Measurements from ENCODE around the gene FCHO2. TPM values are rescaled to one million over a fixed set of nuclear protein-coding genes. Genes with fewer than 3 reads are reported as not detected.

The FCHO2 gene
- total and polyA plus RNA-seq, 2 donors (not counting 3 experiments of a cell fraction or from before 2014, with no cell fraction given): 12.0 to 25.2 TPM

GRCh38 chr5:72956324-72957140 is 691 bp downstream of the FCHO2 start:
- no peaks in the 10 kb centered on the region for H3K9me1 ChIP-seq (replicated peaks; ENCODE audit: control insufficient read depth, extremely low read depth, insufficient read depth, low read length)
- H3K4me2 ChIP-seq (ENCODE audit: insufficient read depth, low read length): peak overlapping the region; percentile 96
- peak overlapping the region; percentile 81 for H2AFZ ChIP-seq (ENCODE audit: low read depth, low read length)
- peaks cover 40% of the 10 kb centered on the region for H3K79me2 ChIP-seq (ENCODE audit: control insufficient read depth, insufficient read depth, low read length)
- no peak for FAIRE-seq
- peaks cover 5% of the 10 kb centered on the region for H4K20me1 ChIP-seq (replicated peaks; ENCODE audit: control insufficient read depth, extremely low read depth, insufficient read depth, low read length)
- dilution Hi-C loops (cut with MboI; ENCODE audit: extremely low pct_ligation_motif_present, low sequenced_read_pairs): no loop called here
- CTCF ChIA-PET: interaction anchor here (0.7 to 3.0 kb wide), 11 partner anchors 10 to 495 kb away, joined by 3 to 11 read pairs (median 4); no protein-coding TSS in a partner anchor
- peak overlapping the region; percentile 81 for H3K9ac ChIP-seq (replicated peaks; ENCODE audit: extremely low read depth, insufficient read depth, low read length)
- no peaks in the 10 kb centered on the region for H3K27me3 ChIP-seq (ENCODE audit: control insufficient read depth in 2 of 2, insufficient read depth in 2 of 2, low read length in 2 of 2)
- peak overlapping the region; percentile 93 for H3K27ac ChIP-seq (ENCODE audit: insufficient read depth, low read depth, low read length)
- peak overlapping the region; percentile 69 to 96 (median 92) for H3K4me3 ChIP-seq (replicated peaks in 1 of 3; ENCODE audit: insufficient read depth in 1 of 3, low read depth in 1 of 3, low read length in 3 of 3)
- DNase-seq (ENCODE audit: low read depth, low spot score): peak; percentile 70
- intact Hi-C loops (cut with micrococcal nuclease): loop anchor here (1.0 to 5.0 kb wide), 3 partner anchors 69 to 496 kb away; partner anchors contain the start of gene TMEM171
- TF ChIP-seq MYC (IDR thresholded peaks at IDR 0.05; ENCODE audit: low read depth, low read length): no peak
- TF ChIP-seq POLR2A (IDR thresholded peaks at IDR 0.05; ENCODE audit: low read depth, low read length): peak; percentile 45
- TF ChIP-seq JUN (IDR thresholded peaks at IDR 0.05; ENCODE audit: borderline replicate concordance, insufficient read depth, insufficient read length, low read depth): no peak
- H3K36me3 ChIP-seq (ENCODE audit: control insufficient read depth in 2 of 2, extremely low read depth in 1 of 2, insufficient read depth in 2 of 2, low read length in 2 of 2): no peaks in the 10 kb centered on the region
- POLR2A ChIA-PET: no interaction called here
- H3K4me1 ChIP-seq (ENCODE audit: control insufficient read depth, extremely low read depth, insufficient read depth, low read length): peaks cover 48% of the 10 kb centered on the region
- H3K9me3 ChIP-seq (replicated peaks; ENCODE audit: control insufficient read depth, insufficient read depth, low read length): no peaks in the 10 kb centered on the region
- no TSS peak for BruUV-seq (replicated peaks)

- peaks cover 5% of the 10 kb centered on the region for H4K20me1 ChIP-seq (replicated peaks; ENCODE audit: control insufficient read depth, extremely low read depth, insufficient read depth, low read length)
- H3K4me2 ChIP-seq (ENCODE audit: insufficient read depth, low read length): peak overlapping the region; percentile 96
- no peaks in the 10 kb centered on the region for H3K27me3 ChIP-seq (ENCODE audit: control insufficient read depth in 2 of 2, insufficient read depth in 2 of 2, low read length in 2 of 2)
- no peak overlapping the region for H2AFZ ChIP-seq (ENCODE audit: low read depth, low read length)
- no peaks in the 10 kb centered on the region for H3K9me1 ChIP-seq (replicated peaks; ENCODE audit: control insufficient read depth, extremely low read depth, insufficient read depth, low read length)
- ChIA-PET CTCF (interaction anchor here (1.4 to 3.0 kb wide), 3 partner anchors 9 to 214 kb away, joined by 4 to 8 read pairs (median 6); no protein-coding TSS in a partner anchor), POLR2A (no interaction called here)
- no peak for TF ChIP-seq JUN (IDR thresholded peaks at IDR 0.05; ENCODE audit: borderline replicate concordance, insufficient read depth, insufficient read length, low read depth)
- no peak for TF ChIP-seq CTCF (IDR thresholded peaks at IDR 0.05; ENCODE audit: extremely low read depth in 1 of 2, insufficient read depth in 1 of 2, low read depth in 1 of 2, low read length in 2 of 2)
- no peak for TF ChIP-seq POLR2A (IDR thresholded peaks at IDR 0.05; ENCODE audit: low read depth, low read length)
- no peak for TF ChIP-seq POLR2AphosphoS5 (IDR thresholded peaks at IDR 0.05; ENCODE audit: insufficient read depth, low read depth, low read length)
- no peak for TF ChIP-seq GATA2 (IDR thresholded peaks at IDR 0.05; ENCODE audit: insufficient read depth, insufficient read length, low read depth, low read length)
- no peak for TF ChIP-seq EZH2 (IDR thresholded peaks at IDR 0.05; ENCODE audit: borderline replicate concordance, low read depth, low read length, severe bottlenecking)
- TF ChIP-seq MAX (IDR thresholded peaks at IDR 0.05; ENCODE audit: insufficient read depth, insufficient read length): no peak
- TF ChIP-seq FOS (IDR thresholded peaks at IDR 0.05; ENCODE audit: borderline replicate concordance, insufficient read depth, low read length): no peak
- TF ChIP-seq MYC (IDR thresholded peaks at IDR 0.05; ENCODE audit: low read depth, low read length): no peak
- FAIRE-seq (no peak), DNase-seq (ENCODE audit: low read depth, low spot score) (no peak)
- intact Hi-C loops (cut with micrococcal nuclease): loop anchor here (5.0 kb wide), 2 partner anchors 165 to 495 kb away; partner anchors contain the start of gene TMEM171
- peaks cover 46% of the 10 kb centered on the region for H3K79me2 ChIP-seq (ENCODE audit: control insufficient read depth, insufficient read depth, low read length)
- no TSS peak for BruUV-seq (replicated peaks)
- H3K9ac ChIP-seq (replicated peaks; ENCODE audit: extremely low read depth, insufficient read depth, low read length): peak overlapping the region; percentile 81
- dilution Hi-C loops (cut with MboI; ENCODE audit: extremely low pct_ligation_motif_present, low sequenced_read_pairs): no loop called here
- H3K27ac ChIP-seq (ENCODE audit: insufficient read depth, low read depth, low read length): no peak overlapping the region
- no peaks in the 10 kb centered on the region for H3K9me3 ChIP-seq (replicated peaks; ENCODE audit: control insufficient read depth, insufficient read depth, low read length)
- H3K4me3 ChIP-seq (replicated peaks in 1 of 3; ENCODE audit: insufficient read depth in 1 of 3, low read depth in 1 of 3, low read length in 3 of 3): peak overlapping the region in 2 of 3 experiments; percentile 69 to 92
- H3K4me1 ChIP-seq (ENCODE audit: control insufficient read depth, extremely low read depth, insufficient read depth, low read length): peaks cover 40% of the 10 kb centered on the region
- no peaks in the 10 kb centered on the region for H3K36me3 ChIP-seq (ENCODE audit: control insufficient read depth in 2 of 2, extremely low read depth in 1 of 2, insufficient read depth in 2 of 2, low read length in 2 of 2)
Measured at GRCh38 chr5:72957337-72957736, 1.5 kb downstream of the FCHO2 start.
